Stimulated activated naive CD8-positive, alpha-beta T cell treated with anti-CD3 and anti-CD28 coated beads, Interleukin-15, Interleukin-2, amounts not matched to agents 100 ng/mL and 50 ng/mL, for 24 hours (primary cell): Measurements from ENCODE around the gene PPP1R9A.

Source experiments
- H3K27ac Mint-ChIP-seq: one replicate; pipeline ENCODE4 v1.8.0; 2021; ENCODE audit warnings: mild to moderate bottlenecking, mixed read lengths
- H3K27me3 Mint-ChIP-seq: one replicate; pipeline ENCODE4 v1.8.0; 2021; ENCODE audit warnings: mixed read lengths
- H3K36me3 Mint-ChIP-seq: one replicate; pipeline ENCODE4 v1.8.0; 2021; ENCODE audit warnings: low read depth, mixed read lengths
- H3K4me1 Mint-ChIP-seq: one replicate; pipeline ENCODE4 v1.8.0; 2021; ENCODE audit warnings: low read depth, mixed read lengths
- H3K4me3 Mint-ChIP-seq: one replicate; pipeline ENCODE4 v1.8.0; 2021; ENCODE audit warnings: mild to moderate bottlenecking, mixed read lengths
- H3K9me3 Mint-ChIP-seq: one replicate; pipeline ENCODE4 v1.8.0; 2021; ENCODE audit warnings: mixed read lengths

Gene PPP1R9A

DNA sequence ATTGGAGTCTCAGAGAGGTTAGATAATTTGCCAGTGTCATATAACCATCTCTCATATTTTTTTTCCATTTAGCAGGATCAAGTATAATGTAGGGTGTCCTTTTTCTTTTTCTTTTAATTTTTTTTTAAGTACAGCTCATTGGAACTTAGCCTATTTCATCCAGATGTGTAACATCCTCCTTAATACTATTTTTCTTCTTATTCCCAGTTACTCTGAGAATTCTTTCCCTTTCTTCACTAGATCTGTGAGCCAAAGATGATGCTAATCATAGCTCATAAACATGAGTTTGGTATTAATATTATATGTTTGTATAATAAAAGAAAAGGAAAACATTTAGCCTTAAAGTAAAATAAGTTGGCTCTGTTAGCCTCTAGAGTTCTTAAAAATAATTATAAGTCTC lies 32.8 kb downstream of the PPP1R9A start:
- Mint-ChIP-seq H3K27ac (no peak overlapping the region), H3K27me3 (no peaks in the 10 kb centered on the region), H3K36me3 (no peaks in the 10 kb centered on the region), H3K4me1 (no peaks in the 10 kb centered on the region), H3K9me3 (no peaks in the 10 kb centered on the region), H3K4me3 (no peak overlapping the region)

DNA sequence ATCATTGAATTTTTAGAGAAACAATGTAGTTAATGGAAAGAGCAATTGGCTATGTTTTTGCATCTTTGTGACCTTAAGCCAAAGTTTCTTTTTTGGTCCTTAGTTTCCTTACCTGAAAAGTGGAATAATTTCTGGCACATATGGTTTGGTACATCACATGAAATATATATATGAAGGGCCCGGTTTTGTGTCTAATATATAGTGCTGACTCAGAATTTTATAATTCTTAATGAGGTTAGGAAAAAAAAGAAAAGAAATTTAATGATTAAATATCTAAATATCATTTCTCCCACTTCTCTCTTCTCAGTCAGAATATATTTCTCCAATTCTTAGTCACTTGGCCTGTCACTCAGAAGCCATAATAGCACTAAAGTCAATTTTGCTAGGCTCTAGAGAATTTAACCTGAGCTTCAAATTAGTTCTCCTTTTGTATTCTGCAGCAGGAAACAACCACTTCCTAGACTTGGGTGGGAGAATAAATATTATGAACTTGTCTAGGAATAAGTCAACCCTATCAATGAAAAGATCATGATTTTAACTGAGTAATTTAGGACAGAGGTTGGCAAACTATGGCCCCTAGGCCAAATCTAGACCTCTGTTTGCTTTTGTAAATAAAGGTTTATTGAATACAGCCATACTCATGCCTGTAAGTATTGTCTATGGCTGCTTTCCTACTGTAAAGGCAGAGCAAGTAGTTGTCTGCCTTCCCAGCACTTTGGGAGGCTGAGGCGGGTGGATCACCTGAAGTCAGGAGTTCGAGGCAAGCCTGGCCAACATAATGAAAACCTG lies 34.6 kb downstream of the PPP1R9A start:
- no peak overlapping the region for H3K4me3 Mint-ChIP-seq
- H3K4me1 Mint-ChIP-seq, result no peaks in the 10 kb centered on the region
- no peak overlapping the region for H3K27ac Mint-ChIP-seq
- no peaks in the 10 kb centered on the region for H3K27me3 Mint-ChIP-seq
- H3K9me3 Mint-ChIP-seq, result no peaks in the 10 kb centered on the region
- no peaks in the 10 kb centered on the region for H3K36me3 Mint-ChIP-seq

DNA sequence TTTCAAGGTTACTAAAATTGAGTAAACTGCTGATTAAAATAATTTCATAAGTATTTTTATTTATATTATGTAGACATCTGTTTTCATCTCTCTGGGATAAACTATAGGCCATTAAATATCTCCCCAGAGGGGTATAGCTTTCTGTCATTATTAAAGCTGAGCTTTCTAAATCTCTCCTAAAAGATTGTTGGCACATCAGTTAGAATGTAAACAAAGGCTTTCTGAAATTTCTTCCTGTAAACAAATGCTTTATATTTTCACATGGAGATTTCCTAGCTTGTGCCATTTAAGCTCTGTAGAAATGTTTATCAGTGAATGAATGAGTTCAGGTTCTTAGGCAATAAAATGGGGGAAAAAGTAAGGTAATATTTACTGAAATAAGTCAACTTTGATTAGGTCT lies 35.7 kb downstream of the PPP1R9A start:
- Mint-ChIP-seq H3K4me3 (no peak overlapping the region), H3K4me1 (no peaks in the 10 kb centered on the region), H3K36me3 (no peaks in the 10 kb centered on the region), H3K9me3 (no peaks in the 10 kb centered on the region), H3K27ac (no peak overlapping the region), H3K27me3 (no peaks in the 10 kb centered on the region)

DNA sequence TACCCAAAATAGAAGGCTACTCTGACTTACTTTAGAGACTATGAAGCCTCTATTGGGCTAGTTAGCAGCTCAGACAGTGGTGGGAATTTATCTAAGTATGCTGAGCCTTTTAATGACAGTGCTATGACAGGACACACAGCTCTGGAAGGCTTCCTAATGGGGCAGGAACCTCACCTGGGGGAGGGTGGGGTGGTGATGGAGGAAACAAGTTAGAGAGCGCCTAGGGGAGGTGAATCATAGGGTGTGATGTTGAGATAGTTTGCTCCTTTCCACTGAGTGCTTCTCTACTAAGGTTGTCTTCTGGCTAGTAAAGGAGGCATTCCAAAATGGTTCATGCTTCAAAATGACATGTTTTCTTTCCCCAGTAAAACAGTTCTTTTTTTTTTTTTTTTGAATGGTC lies 42.1 kb downstream of the PPP1R9A start:
- H3K4me1 Mint-ChIP-seq, result no peaks in the 10 kb centered on the region
- H3K36me3 Mint-ChIP-seq, result no peaks in the 10 kb centered on the region
- no peak overlapping the region for H3K4me3 Mint-ChIP-seq
- H3K9me3 Mint-ChIP-seq, result no peaks in the 10 kb centered on the region
- H3K27me3 Mint-ChIP-seq, result no peaks in the 10 kb centered on the region
- H3K27ac Mint-ChIP-seq, result no peak overlapping the region

DNA sequence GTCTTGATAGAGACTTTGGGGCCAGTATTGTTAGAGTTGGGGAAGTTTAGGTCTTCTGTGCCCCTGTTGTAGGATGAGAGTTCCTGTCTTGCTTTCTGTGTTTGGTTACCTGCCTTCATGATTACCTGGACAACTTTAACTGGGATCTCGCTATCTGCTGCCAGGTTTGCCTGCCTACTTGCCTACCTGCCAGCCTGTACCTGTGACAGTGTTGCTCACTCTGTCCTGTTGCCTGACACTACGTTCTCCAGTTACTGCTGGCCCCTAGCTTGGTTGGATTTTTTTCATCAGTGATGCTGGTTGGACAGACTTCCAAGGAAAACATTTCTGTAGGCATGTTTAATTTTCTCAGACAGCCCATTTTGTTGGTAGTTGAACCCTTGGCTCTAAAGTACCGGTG lies 48.4 kb downstream of the PPP1R9A start:
- H3K9me3 Mint-ChIP-seq, result no peaks in the 10 kb centered on the region
- H3K27me3 Mint-ChIP-seq, result no peaks in the 10 kb centered on the region
- H3K4me1 Mint-ChIP-seq, result no peaks in the 10 kb centered on the region
- H3K4me3 Mint-ChIP-seq, result no peak overlapping the region
- no peaks in the 10 kb centered on the region for H3K36me3 Mint-ChIP-seq
- no peak overlapping the region for H3K27ac Mint-ChIP-seq

DNA sequence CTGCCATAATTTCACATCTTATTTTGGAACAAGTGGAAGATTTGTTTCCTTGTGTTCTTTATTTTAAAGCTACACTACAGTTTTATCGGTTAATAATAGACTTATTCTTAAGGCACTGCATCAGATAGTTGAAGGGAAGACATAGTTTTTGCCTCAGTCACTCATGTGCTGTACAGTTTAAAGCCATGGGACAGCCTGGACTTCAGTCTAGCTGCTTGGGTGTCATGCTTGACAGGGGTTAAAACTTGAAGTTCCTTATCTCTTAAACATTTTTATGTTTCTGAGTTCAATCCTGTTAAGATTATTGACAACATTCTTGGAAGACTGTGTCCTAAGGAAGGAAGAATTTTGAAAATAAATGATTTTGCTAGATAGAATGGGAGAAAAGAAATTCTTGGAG lies 49.7 kb downstream of the PPP1R9A start:
- no peaks in the 10 kb centered on the region for H3K9me3 Mint-ChIP-seq
- H3K27ac Mint-ChIP-seq, result no peak overlapping the region
- H3K4me1 Mint-ChIP-seq, result no peaks in the 10 kb centered on the region
- H3K27me3 Mint-ChIP-seq, result no peaks in the 10 kb centered on the region
- H3K4me3 Mint-ChIP-seq, result no peak overlapping the region
- no peaks in the 10 kb centered on the region for H3K36me3 Mint-ChIP-seq

DNA sequence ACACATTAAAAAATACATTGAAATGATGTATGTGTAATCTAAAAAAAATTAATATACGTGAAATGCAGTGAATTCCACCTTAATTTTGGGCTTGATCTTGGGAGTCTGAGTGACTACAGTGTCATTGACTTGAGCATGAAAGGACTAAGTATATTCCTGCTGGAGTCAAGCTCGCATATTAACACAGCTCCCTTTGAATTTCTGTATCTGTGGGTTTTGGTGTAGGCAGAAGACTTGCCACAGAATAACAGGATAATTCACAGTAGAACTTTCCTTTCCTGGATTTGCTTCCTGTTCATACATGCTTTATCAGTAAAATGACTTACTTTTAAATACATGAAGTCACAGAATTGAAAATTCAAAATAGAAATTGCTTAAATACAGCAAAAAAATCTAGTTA lies 55.3 kb downstream of the PPP1R9A start:
- H3K4me1 Mint-ChIP-seq, result no peaks in the 10 kb centered on the region
- no peaks in the 10 kb centered on the region for H3K27me3 Mint-ChIP-seq
- H3K27ac Mint-ChIP-seq, result no peak overlapping the region
- H3K36me3 Mint-ChIP-seq, result no peaks in the 10 kb centered on the region
- no peaks in the 10 kb centered on the region for H3K9me3 Mint-ChIP-seq
- no peak overlapping the region for H3K4me3 Mint-ChIP-seq

DNA sequence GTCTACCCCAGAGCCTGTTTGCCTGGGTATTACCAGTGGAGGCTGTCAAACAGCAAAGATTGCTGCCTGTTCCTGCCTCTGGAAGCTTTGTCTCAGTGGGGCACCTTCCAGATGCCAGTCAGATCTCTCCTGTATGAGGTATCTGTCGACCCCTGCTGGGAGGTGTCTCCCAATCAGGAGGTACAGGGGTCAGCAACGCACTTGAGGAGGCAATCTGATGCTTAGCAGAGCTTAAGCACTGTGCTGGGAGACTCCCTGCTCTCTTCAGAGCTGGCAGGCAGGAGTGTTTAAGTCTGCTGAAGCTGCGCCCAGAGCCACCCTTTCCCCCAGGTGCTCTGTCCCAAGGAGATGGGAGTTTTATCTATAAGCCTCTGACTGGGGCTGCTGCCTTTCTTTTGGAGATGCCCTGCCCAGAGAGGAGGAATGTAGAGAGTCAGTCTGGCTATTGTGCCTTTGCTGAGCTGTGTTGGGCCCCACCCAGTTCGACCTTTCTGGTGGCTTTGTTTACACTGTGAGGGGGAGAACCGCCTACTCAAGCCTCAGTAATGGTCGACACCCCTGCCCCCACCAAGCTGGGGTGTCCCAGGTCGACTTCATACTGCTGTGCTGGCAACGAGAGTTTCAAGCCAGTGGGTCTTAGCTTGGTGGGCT lies 62.2 kb downstream of the PPP1R9A start:
- H3K4me3 Mint-ChIP-seq, result no peak overlapping the region
- H3K4me1 Mint-ChIP-seq, result no peaks in the 10 kb centered on the region
- H3K36me3 Mint-ChIP-seq, result no peaks in the 10 kb centered on the region
- H3K27me3 Mint-ChIP-seq, result no peaks in the 10 kb centered on the region
- H3K9me3 Mint-ChIP-seq, result no peaks in the 10 kb centered on the region
- H3K27ac Mint-ChIP-seq, result no peak overlapping the region

DNA sequence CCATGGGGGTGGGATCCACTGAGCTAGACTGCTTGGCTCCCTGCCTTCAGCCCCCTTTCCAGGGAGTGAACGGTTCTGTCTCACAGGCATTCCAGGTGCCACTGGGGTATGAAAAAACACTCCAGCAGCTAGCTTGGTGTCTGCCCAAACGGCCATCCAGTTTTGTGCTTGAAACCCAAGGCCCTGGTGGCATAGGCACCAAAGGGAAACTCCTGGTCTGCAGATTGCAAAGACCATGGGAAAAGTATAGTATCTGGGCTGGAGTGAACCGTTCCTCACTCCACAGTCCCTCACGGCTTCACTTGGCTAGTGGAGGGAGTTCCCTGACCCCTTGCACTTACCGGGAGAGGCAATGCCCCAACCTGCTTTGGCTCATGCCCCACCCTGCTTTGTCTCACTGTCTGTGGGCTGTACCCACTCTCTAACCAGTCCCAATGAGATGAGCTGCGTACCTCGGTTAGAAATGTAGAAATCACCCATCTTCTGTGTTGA lies 62.7 kb downstream of the PPP1R9A start:
- H3K9me3 Mint-ChIP-seq, result no peaks in the 10 kb centered on the region
- H3K36me3 Mint-ChIP-seq, result no peaks in the 10 kb centered on the region
- no peak overlapping the region for H3K27ac Mint-ChIP-seq
- no peaks in the 10 kb centered on the region for H3K4me1 Mint-ChIP-seq
- no peak overlapping the region for H3K4me3 Mint-ChIP-seq
- H3K27me3 Mint-ChIP-seq, result no peaks in the 10 kb centered on the region

DNA sequence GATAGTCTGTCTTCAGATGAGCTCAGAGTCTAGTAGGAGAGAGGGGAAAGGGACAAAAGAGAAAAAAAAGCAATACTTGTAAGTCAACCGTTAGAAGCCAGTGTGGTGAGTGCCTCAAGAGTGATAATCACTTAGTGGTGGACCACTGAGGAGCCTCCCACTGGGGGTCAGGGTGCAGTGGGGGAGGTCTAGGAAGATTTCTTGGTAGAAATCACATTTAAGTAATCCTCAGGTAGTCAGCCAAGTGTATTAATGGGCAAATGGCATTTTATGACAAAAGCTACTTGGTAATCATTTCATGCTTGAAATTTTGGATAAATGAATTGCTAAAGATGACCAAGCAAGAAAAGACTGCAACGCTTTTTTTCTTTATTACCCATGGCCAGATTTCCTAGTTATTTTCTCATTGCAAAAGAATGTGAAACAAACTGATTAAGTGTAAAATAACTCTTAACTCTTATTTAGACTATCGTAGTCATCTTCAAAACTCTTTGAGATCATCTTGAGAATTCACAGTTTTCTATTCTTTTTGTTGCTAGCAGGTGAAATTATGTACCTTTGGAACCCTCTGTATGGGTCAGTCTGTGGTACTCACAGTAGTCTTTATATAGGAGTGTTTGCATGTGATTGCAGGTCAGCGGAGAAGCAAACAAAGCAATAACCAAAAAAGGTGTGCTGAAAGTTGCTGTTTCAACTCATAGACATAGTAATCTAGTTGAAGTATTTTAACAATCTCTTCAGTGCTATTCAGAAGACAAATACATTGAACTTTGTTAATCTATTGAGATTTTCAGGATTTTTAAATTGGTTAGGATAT lies 63.9 kb downstream of the PPP1R9A start:
- H3K27me3 Mint-ChIP-seq, result no peaks in the 10 kb centered on the region
- no peaks in the 10 kb centered on the region for H3K4me1 Mint-ChIP-seq
- H3K27ac Mint-ChIP-seq, result no peak overlapping the region
- H3K36me3 Mint-ChIP-seq, result no peaks in the 10 kb centered on the region
- no peaks in the 10 kb centered on the region for H3K9me3 Mint-ChIP-seq
- H3K4me3 Mint-ChIP-seq, result no peak overlapping the region

DNA sequence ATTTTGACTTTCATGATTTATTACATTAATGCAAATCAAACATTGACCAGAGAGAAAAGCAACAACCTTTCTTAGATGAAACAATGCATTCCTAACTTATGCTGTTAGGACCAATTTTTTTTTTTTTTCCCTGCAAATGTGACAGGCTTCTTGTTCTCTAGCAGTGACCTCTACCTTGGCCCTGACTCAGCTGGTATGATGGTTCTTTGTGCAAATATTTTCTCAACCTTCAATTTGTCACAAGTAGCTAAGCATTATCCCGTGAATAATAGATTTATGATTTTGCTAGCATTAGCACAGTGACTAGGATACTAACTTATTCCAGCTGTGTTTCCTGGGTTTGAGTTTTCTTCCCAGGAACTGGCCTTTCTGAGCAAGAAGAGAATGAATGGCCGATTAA lies 64.9 kb downstream of the PPP1R9A start:
- no peaks in the 10 kb centered on the region for H3K9me3 Mint-ChIP-seq

DNA sequence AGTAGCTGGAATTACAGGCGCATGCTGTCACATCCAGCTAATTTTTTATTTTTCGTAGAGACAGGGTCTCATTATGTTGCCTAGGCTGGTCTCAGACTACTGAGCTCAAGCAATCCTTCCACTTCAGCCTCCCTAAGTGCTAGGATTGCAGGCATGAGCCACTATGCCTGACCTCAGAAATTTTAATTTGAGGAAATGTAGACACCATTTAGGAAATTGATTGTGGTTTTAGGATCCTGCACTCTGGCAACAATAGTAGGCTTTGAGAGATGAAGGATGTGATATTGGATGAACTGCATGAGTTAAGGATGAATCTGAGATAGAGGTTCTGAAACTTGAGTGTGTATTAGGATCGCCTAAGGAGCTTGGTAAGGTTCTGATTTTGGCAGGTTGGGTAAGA lies 66.5 kb downstream of the PPP1R9A start:
- H3K36me3 Mint-ChIP-seq, result no peaks in the 10 kb centered on the region
- no peak overlapping the region for H3K4me3 Mint-ChIP-seq
- H3K4me1 Mint-ChIP-seq, result no peaks in the 10 kb centered on the region
- no peak overlapping the region for H3K27ac Mint-ChIP-seq
- H3K9me3 Mint-ChIP-seq, result no peaks in the 10 kb centered on the region
- H3K27me3 Mint-ChIP-seq, result no peaks in the 10 kb centered on the region

More for the DNA sequence above, 64.9 kb downstream of the PPP1R9A start:
- H3K4me3 Mint-ChIP-seq, result no peak overlapping the region
- no peaks in the 10 kb centered on the region for H3K36me3 Mint-ChIP-seq
- no peaks in the 10 kb centered on the region for H3K27me3 Mint-ChIP-seq
- no peaks in the 10 kb centered on the region for H3K4me1 Mint-ChIP-seq
- H3K27ac Mint-ChIP-seq, result no peak overlapping the region

DNA sequence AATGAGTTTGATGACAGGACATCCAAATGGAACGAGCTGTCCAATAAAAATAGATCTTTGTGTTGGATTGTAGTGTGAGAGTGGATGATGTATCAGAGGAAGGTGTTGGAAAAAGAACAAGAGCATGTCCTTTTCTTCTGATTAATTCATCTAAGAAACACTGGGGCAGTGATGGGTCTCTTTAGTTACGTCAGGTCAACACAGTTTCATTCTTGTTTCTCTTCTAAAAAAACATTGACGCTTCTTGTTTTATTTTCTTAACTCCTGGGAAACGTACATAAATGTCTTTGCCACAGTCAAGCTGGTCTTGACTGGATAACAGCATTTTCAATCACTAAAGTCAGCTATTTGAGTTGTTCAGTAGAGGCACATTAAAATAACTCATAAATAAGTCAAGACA lies 67.0 kb downstream of the PPP1R9A start:
- H3K36me3 Mint-ChIP-seq, result no peaks in the 10 kb centered on the region
- no peak overlapping the region for H3K27ac Mint-ChIP-seq
- no peaks in the 10 kb centered on the region for H3K27me3 Mint-ChIP-seq
- no peaks in the 10 kb centered on the region for H3K4me1 Mint-ChIP-seq
- H3K4me3 Mint-ChIP-seq, result no peak overlapping the region
- H3K9me3 Mint-ChIP-seq, result no peaks in the 10 kb centered on the region

DNA sequence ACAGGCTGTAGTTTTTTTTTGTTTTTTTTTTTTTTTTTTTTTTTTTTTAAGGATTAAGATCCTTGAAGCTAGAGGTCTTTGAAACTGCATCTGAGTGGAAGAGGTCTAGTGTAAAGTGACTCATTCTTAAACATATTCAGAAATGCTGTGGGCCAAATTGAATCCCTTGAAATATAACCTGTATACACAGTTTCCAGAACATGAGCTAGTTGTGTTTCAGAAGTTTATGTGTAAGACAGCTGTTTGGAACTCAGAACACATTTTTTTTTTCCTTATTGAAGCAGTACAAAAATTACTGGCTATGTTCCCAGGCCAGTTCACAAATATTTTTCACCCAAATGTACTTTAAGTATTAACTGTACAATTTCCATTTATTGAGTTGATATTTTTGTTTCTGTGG lies 67.9 kb downstream of the PPP1R9A start:
- Mint-ChIP-seq H3K4me3 (no peak overlapping the region), H3K4me1 (no peaks in the 10 kb centered on the region), H3K27ac (no peak overlapping the region), H3K27me3 (no peaks in the 10 kb centered on the region), H3K36me3 (no peaks in the 10 kb centered on the region), H3K9me3 (no peaks in the 10 kb centered on the region)

DNA sequence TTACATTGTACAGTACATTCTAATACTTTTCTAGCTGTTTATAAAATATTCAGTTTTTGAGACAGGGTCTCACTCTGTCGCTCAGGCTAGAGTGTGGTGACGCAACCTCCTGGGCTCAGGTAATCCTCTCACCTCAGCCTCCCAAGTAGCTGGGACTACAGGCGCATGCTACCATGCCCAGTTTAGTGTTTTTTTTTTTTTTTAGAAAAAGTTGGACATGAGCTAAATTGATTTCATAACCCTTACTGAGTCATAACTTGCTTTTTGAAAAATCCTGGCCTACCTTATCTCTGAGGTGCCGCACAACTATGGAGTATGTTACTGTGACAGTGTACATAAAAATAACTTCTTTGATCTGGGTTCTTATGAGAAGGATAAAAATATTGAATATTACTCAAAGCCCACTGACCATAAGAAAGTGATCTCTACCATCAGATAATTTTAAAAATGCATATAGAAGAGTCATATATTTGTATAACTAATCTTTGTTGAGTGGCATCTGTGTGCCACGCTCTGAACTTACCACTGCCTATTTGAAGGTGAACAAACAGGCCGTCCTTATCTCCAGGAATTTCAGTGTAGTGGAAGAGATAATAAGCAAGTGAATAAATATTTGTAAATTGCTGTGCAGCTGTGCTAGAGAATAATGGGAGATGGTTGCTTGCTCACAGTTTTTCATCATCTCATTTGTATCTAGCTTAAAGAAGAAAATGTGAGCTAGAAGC lies 73.2 kb downstream of the PPP1R9A start:
- no peaks in the 10 kb centered on the region for H3K36me3 Mint-ChIP-seq
- no peaks in the 10 kb centered on the region for H3K27me3 Mint-ChIP-seq
- H3K9me3 Mint-ChIP-seq, result no peaks in the 10 kb centered on the region
- no peak overlapping the region for H3K27ac Mint-ChIP-seq
- no peaks in the 10 kb centered on the region for H3K4me1 Mint-ChIP-seq
- H3K4me3 Mint-ChIP-seq, result no peak overlapping the region
